Measurements from ENCODE around the gene ZNF786.
"Not testable (repeated sequence)": the region's sequence is repeated elsewhere in the genome, so short reads cannot be mapped to it uniquely, and the experiment has no call there.

ZNF786 gene

GRCh38 chr7:149031353-149031910 lies 59.1 kb downstream of the ZNF786 start:
- no peak for DNase-seq (ENCODE audit: low spot score)

- DNase-seq (ENCODE audit: low spot score) = not testable (repeated sequence)
Measured at GRCh38 chr7:149030439-149030838, 60.1 kb downstream of the ZNF786 start.

GRCh38 chr7:149028346-149029109 lies 62.0 kb downstream of the ZNF786 start, which contains the start of gene PDIA4:
Gene PDIA4 (minus strand): TSS chr7:149028505. CDS start chr7:149028408, 97 bp downstream.
- DNase-seq (ENCODE audit: low spot score) = peak; percentile 99

- peak; percentile 11 for DNase-seq (ENCODE audit: low spot score)
Measured at GRCh38 chr7:149027611-149028345, 62.7 kb downstream of the ZNF786 start.

- no peak for DNase-seq (ENCODE audit: low spot score)
Measured at GRCh38 chr7:149027055-149027454, 63.5 kb downstream of the ZNF786 start.

GRCh38 chr7:149023662-149024061 lies 66.9 kb downstream of the ZNF786 start:
- DNase-seq (ENCODE audit: low spot score) = no peak

GRCh38 chr7:149022756-149023360 lies 67.7 kb downstream of the ZNF786 start:
- DNase-seq (ENCODE audit: low spot score) = no peak

- no peak for DNase-seq (ENCODE audit: low spot score)
Measured at GRCh38 chr7:149021725-149022062, 68.8 kb downstream of the ZNF786 start.

- no peak for DNase-seq (ENCODE audit: low spot score)
Measured at GRCh38 chr7:149020483-149020882, 70.0 kb downstream of the ZNF786 start.
